ENCODE data around the gene DMRTC1B.
"Not testable (repeated sequence)": the region's sequence is repeated elsewhere in the genome, so short reads cannot be mapped to it uniquely, and the experiment has no call there.

Gene DMRTC1B

GRCh38 chrX:72776653-72777466 is at the start of gene DMRTC1B:
Gene DMRTC1B, plus strand, starts transcription at chrX:72776890. Its CDS starts 68,246 bp downstream, at chrX:72845136.
- not testable (repeated sequence) for DNase-seq

GRCh38 chrX:72727846-72728245 is 48.8 kb upstream of the DMRTC1B start:
- no peak for DNase-seq

GRCh38 chrX:72733636-72734035 is 43.1 kb upstream of the DMRTC1B start:
- not testable (repeated sequence) for DNase-seq

GRCh38 chrX:72735561-72735960 is 41.1 kb upstream of the DMRTC1B start:
- no peak for DNase-seq

DNA sequence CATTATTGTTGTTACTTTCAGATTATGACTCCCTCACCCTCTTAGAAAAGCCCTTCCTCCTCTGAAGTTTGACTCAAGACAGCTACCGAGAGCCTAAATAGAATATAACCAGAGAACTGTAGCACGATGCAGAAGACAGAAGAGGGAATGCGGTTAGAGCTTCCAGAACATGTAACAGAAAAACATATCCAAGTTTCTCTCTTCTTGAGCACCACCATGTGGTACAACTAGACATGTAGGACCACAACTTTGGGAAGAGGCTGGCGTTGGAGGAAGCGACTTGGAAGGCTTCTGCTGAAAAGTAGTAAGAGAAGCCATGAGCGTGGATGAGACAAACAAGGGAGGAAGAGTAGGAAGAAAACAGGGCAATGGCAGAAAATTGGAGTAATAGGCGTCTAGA is 31.1 kb upstream of the DMRTC1B start:
- not testable (repeated sequence) for DNase-seq

DNA sequence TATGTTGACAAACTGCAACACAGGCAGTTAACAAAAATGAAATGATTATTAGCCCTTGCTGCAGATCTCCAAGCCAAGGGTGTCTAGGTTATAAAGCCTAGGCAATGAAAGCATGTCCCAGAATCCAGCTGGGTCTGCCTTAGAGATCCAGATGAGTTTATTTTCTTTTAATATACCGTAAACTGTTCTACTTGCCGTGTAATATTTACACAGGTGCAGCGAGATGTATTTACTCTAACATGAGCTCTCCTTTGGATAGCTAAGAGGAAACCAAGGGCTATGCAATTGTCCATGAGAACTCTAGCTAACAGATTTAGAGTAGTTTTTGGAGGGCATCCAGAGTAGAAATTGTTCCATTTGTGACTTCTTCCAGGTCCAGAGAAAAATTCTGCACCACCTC is 28.1 kb upstream of the DMRTC1B start:
- DNase-seq: not testable (repeated sequence)

DNA sequence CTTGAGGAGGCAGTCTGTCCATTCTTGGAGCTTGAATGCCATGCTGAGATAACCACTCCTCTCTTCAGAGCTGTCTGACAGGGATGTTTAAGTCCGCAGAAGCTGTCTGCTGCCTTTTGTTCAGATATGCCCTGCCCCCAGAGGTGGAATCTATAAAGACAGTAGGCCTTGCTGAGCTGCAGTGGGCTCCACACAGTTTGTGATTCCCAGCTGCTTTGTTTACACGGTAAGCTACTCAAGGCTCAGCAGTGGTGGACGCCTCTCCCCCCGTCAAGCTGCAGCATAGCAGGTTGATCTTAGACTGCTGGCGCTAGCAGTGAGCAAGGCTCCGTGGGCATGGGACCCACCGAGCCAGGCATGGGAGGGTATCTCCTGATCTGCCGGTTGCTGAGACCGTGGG is 16.2 kb upstream of the DMRTC1B start:
- not testable (repeated sequence) for DNase-seq

DNA sequence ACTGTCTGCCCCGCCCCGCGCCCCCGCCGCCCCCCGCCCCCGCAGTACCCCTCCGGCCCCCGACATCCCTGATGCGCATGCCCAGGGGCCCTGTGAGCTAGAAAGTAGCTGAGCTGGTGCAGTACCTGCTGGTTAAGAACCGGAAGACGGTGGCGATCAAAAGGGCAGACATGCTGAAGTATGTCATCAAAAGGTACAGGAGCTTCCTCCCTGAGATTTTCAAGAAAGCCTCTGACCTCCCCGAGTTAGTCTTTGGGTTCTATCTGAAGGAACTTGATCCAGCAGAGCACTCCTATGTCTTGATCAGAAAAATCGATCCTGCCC is 739 bp downstream of the DMRTC1B start:
- DNase-seq: not testable (repeated sequence)

DNA sequence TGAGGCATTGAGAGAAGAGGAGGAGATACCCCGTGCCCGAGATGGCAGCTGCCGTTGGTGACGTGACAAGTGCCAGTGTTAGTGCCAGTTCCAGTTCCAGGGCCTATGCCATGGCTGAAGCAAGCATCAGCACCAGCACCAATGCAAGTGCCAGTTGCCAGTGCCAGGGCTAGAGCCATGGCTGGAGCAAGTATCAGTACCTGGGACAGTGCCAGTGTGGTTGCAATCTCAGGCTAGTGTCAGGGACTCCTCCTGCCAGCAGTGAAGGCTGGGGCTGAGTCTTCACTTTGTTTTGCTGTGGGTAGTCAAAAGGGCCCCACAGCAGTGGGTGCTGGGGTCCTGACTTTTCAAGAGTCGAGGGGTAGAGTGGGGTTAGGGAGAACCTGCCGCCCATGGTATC is 1.5 kb downstream of the DMRTC1B start:
- DNase-seq: not testable (repeated sequence)

DNA sequence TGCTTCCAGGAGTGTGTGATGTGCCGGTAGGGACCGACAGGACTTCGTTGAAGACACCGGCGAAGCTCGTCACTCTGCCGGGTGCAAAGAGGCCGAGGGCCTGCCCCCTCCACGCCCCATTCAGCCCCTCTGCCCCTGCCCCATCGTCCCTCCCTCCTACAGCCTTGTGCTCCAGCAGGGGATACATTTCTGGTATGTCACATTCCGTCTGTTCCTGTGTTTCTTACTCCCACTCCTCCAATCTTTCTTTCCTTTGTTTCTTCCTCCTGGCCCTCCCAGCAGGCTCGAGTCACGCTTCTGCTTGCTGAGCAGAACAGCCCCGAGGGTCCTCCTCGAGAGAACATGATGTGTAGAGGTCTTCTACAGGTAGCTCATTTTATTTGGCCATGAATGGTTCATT is 5.9 kb downstream of the DMRTC1B start, which contains the start of gene FAM236B:
Gene FAM236B, minus strand, starts transcription at position 101 of the 400 bp plus-strand sequence. Its CDS starts 100 bp downstream, at position 1.
- DNase-seq: not testable (repeated sequence)

GRCh38 chrX:72783365-72783936 is 6.8 kb downstream of the DMRTC1B start:
- not testable (repeated sequence) for DNase-seq

- DNase-seq: not testable (repeated sequence)
Observed at GRCh38 chrX:72783964-72784363, 7.3 kb downstream of the DMRTC1B start.

GRCh38 chrX:72788142-72788541 is 11.5 kb downstream of the DMRTC1B start:
- not testable (repeated sequence) for DNase-seq

GRCh38 chrX:72790390-72790789 is 13.7 kb downstream of the DMRTC1B start:
- DNase-seq: not testable (repeated sequence)

- not testable (repeated sequence) for DNase-seq
Observed at GRCh38 chrX:72808110-72808509, 31.4 kb downstream of the DMRTC1B start, which contains the start of gene FAM236D. Gene FAM236D, minus strand, starts transcription at chrX:72808210. Its CDS starts 100 bp downstream, at chrX:72808110.

DNA sequence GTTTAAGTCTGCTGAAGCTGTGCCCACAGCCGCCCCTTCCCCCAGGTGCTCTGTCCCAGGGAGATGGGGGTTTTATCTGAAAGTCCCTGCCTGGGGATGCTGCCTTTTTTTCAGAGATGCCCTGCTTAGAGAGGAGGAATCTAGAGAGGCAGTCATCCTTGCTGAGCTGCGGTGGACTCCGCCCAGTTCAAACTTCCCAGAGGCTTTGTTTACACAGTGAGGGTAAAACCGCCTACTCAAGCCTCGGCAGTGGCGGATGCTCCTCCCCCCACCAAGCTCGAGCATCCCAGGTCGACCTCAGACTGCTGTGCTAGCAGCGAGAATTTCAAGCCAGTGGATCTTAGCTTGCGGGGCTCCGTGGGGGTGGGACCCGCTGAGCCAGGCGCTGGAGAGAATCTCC is 54.0 kb downstream of the DMRTC1B start:
- not testable (repeated sequence) for DNase-seq

- not testable (repeated sequence) for DNase-seq
Observed at GRCh38 chrX:72837532-72837931, 60.8 kb downstream of the DMRTC1B start.

DNA sequence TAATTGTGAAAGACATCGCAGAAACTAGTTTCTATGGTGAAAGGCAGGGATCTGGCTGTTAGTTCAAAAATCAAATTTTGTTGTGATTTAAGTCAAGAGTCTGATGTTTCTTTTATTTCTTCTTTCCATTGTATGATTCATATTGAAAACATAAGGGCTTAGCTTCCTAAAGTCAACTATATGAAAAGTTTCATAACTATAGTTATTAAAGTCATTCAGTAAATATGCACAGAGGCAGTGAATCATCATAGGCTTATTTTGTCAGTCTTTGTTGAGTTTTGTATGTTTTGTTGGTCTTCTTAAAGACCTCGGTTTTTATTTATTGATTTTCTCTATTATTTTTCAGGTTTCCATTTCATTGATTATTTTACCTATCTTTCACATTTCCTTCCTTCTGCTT is 106.2 kb downstream of the DMRTC1B start:
- not testable (repeated sequence) for DNase-seq

- not testable (repeated sequence) for DNase-seq
Observed at GRCh38 chrX:72889740-72890139, 113.0 kb downstream of the DMRTC1B start.
